ENCODE results near the gene C2CD4D. TPM values are rescaled to one million over a fixed set of nuclear protein-coding genes. Genes with fewer than 3 reads are reported as not detected.

The C2CD4D gene
- total RNA-seq, 1 donor from 2014 or later: not detected

- Histone ChIP-seq H3K27ac (no peak overlapping the region), H3K4me1 (peaks cover 19% of the 10 kb centered on the region), H3K9me3 (no peaks in the 10 kb centered on the region), H3K27me3 (no peaks in the 10 kb centered on the region), H3K4me3 (no peak overlapping the region), H3K36me3 (no peaks in the 10 kb centered on the region)
- intact Hi-C loops (cut with DNase I): no loop called here
- TF ChIP-seq CTCF (IDR thresholded peaks at IDR 0.05) (no peak), POLR2AphosphoS5 (IDR thresholded peaks at IDR 0.05; ENCODE audit: insufficient read depth in 1 of 2, low read depth in 1 of 2) (no peak), POLR2A (IDR thresholded peaks at IDR 0.05) (no peak)
- DNase-seq (ENCODE audit: extremely low spot score in 2 of 2): peak in 1 of 2 donors; percentile 80
Observed at GRCh38 chr1:151860504-151861187, 21.0 kb upstream of the C2CD4D start.

GRCh38 chr1:151859891-151860293 is 20.3 kb upstream of the C2CD4D start:
- intact Hi-C loops (cut with DNase I): no loop called here
- Histone ChIP-seq H3K9me3 (no peaks in the 10 kb centered on the region), H3K36me3 (no peaks in the 10 kb centered on the region), H3K27me3 (no peaks in the 10 kb centered on the region), H3K27ac (no peak overlapping the region), H3K4me1 (peaks cover 23% of the 10 kb centered on the region), H3K4me3 (no peak overlapping the region)
- TF ChIP-seq POLR2A (IDR thresholded peaks at IDR 0.05) (no peak), CTCF (IDR thresholded peaks at IDR 0.05) (no peak), POLR2AphosphoS5 (IDR thresholded peaks at IDR 0.05; ENCODE audit: insufficient read depth in 1 of 2, low read depth in 1 of 2) (no peak)
- peak in 1 of 2 donors; percentile 60 for DNase-seq (ENCODE audit: extremely low spot score in 2 of 2)

GRCh38 chr1:151858886-151859665 is 19.5 kb upstream of the C2CD4D start:
- Histone ChIP-seq H3K4me3 (no peak overlapping the region), H3K4me1 (peaks cover 23% of the 10 kb centered on the region), H3K27me3 (no peaks in the 10 kb centered on the region), H3K36me3 (no peaks in the 10 kb centered on the region), H3K27ac (no peak overlapping the region), H3K9me3 (no peaks in the 10 kb centered on the region)
- DNase-seq (ENCODE audit: extremely low spot score in 2 of 2): peak in 1 of 2 donors; percentile 71
- intact Hi-C loops (cut with DNase I): no loop called here
- TF ChIP-seq POLR2AphosphoS5 (IDR thresholded peaks at IDR 0.05; ENCODE audit: insufficient read depth in 1 of 2, low read depth in 1 of 2) (no peak), POLR2A (IDR thresholded peaks at IDR 0.05) (no peak), CTCF (IDR thresholded peaks at IDR 0.05) (no peak)

- intact Hi-C loops (cut with DNase I): no loop called here
- peak in 1 of 2 donors; percentile 64 for DNase-seq (ENCODE audit: extremely low spot score in 2 of 2)
- Histone ChIP-seq H3K9me3 (no peaks in the 10 kb centered on the region), H3K36me3 (no peaks in the 10 kb centered on the region), H3K27me3 (no peaks in the 10 kb centered on the region), H3K27ac (no peak overlapping the region), H3K4me1 (peaks cover 23% of the 10 kb centered on the region), H3K4me3 (no peak overlapping the region)
- TF ChIP-seq POLR2AphosphoS5 (IDR thresholded peaks at IDR 0.05; ENCODE audit: insufficient read depth in 1 of 2, low read depth in 1 of 2) (no peak), POLR2A (IDR thresholded peaks at IDR 0.05) (no peak), CTCF (IDR thresholded peaks at IDR 0.05) (no peak)
Observed at GRCh38 chr1:151858030-151858746, 18.6 kb upstream of the C2CD4D start.
